ENCODE results near the gene USP15. TPM values are rescaled to one million over a fixed set of nuclear protein-coding genes. Genes with fewer than 3 reads are reported as not detected.

Gene USP15
- total and polyA plus RNA-seq, 2 donors (not counting 3 experiments of a cell fraction or from before 2014, with no cell fraction given), result 20.0 to 61.8 TPM

- Histone ChIP-seq H3K9me1 (replicated peaks; ENCODE audit: control insufficient read depth, extremely low read depth, insufficient read depth, low read length) (no peaks in the 10 kb centered on the region), H3K36me3 (ENCODE audit: control insufficient read depth in 2 of 2, extremely low read depth in 1 of 2, insufficient read depth in 2 of 2, low read length in 2 of 2) (no peaks in the 10 kb centered on the region), H3K27ac (ENCODE audit: insufficient read depth, low read depth, low read length) (no peak overlapping the region), H3K27me3 (ENCODE audit: control insufficient read depth in 2 of 2, insufficient read depth in 2 of 2, low read length in 2 of 2) (peaks cover 4 to 12% of the 10 kb centered on the region in 2 experiments), H3K9me3 (replicated peaks; ENCODE audit: control insufficient read depth, insufficient read depth, low read length) (peaks cover 2% of the 10 kb centered on the region), H3K4me3 (replicated peaks in 1 of 3; ENCODE audit: insufficient read depth in 1 of 3, low read depth in 1 of 3, low read length in 3 of 3) (no peak overlapping the region), H3K4me1 (ENCODE audit: control insufficient read depth, extremely low read depth, insufficient read depth, low read length) (peaks cover 9% of the 10 kb centered on the region), H3K9ac (replicated peaks; ENCODE audit: extremely low read depth, insufficient read depth, low read length) (no peak overlapping the region), H3K4me2 (ENCODE audit: insufficient read depth, low read length) (no peak overlapping the region), H4K20me1 (replicated peaks; ENCODE audit: control insufficient read depth, extremely low read depth, insufficient read depth, low read length) (no peaks in the 10 kb centered on the region), H2AFZ (ENCODE audit: low read depth, low read length) (peak overlapping the region; percentile 4), H3K79me2 (ENCODE audit: control insufficient read depth, insufficient read depth, low read length) (no peaks in the 10 kb centered on the region)
- POLR2A ChIA-PET, result no interaction called here
- dilution Hi-C loops (cut with MboI; ENCODE audit: extremely low pct_ligation_motif_present, low sequenced_read_pairs) (no loop called here), intact Hi-C loops (cut with micrococcal nuclease) (loop anchor here (1.0 to 10.0 kb wide), 8 partner anchors 28 to 631 kb away; partner anchors contain the start of genes MON2 and PPM1H)
- no TSS peak for BruUV-seq (replicated peaks)
- CTCF ChIA-PET, result interaction anchor here (0.6 to 5.3 kb wide), 28 partner anchors 11 to 631 kb away, joined by 3 to 258 read pairs (median 4); partner anchors contain the start of genes MON2 and USP15
- peak; percentile 46 to 53 for TF ChIP-seq CTCF (IDR thresholded peaks at IDR 0.05; ENCODE audit: extremely low read depth in 1 of 2, insufficient read depth in 1 of 2, low read depth in 1 of 2, low read length in 2 of 2)
- no peak for TF ChIP-seq FOS (IDR thresholded peaks at IDR 0.05; ENCODE audit: borderline replicate concordance, insufficient read depth, low read length)
- peak; percentile 69 for DNase-seq (ENCODE audit: low read depth, low spot score)
- peak; percentile 62 for FAIRE-seq
Measured at GRCh38 chr12:62438098-62438692, 178.0 kb downstream of the USP15 start.

- H3K27me3 ChIP-seq (ENCODE audit: control insufficient read depth in 2 of 2, insufficient read depth in 2 of 2, low read length in 2 of 2), result peaks cover 2 to 16% of the 10 kb centered on the region in 2 experiments
- H2AFZ ChIP-seq (ENCODE audit: low read depth, low read length), result no peak overlapping the region
- dilution Hi-C loops (cut with MboI; ENCODE audit: extremely low pct_ligation_motif_present, low sequenced_read_pairs), result no loop called here
- no peak overlapping the region for H3K4me2 ChIP-seq (ENCODE audit: insufficient read depth, low read length)
- CTCF ChIA-PET, result interaction anchor here (1.5 kb wide), 1 partner anchor 11 kb away, joined by 4 read pairs; no protein-coding TSS in a partner anchor
- FAIRE-seq (no peak), DNase-seq (ENCODE audit: low read depth, low spot score) (no peak)
- no peaks in the 10 kb centered on the region for H3K36me3 ChIP-seq (ENCODE audit: control insufficient read depth in 2 of 2, extremely low read depth in 1 of 2, insufficient read depth in 2 of 2, low read length in 2 of 2)
- H3K9me3 ChIP-seq (replicated peaks; ENCODE audit: control insufficient read depth, insufficient read depth, low read length), result no peaks in the 10 kb centered on the region
- H4K20me1 ChIP-seq (replicated peaks; ENCODE audit: control insufficient read depth, extremely low read depth, insufficient read depth, low read length), result no peaks in the 10 kb centered on the region
- no peaks in the 10 kb centered on the region for H3K4me1 ChIP-seq (ENCODE audit: control insufficient read depth, extremely low read depth, insufficient read depth, low read length)
- H3K27ac ChIP-seq (ENCODE audit: insufficient read depth, low read depth, low read length), result no peak overlapping the region
- H3K9me1 ChIP-seq (replicated peaks; ENCODE audit: control insufficient read depth, extremely low read depth, insufficient read depth, low read length), result no peaks in the 10 kb centered on the region
- H3K9ac ChIP-seq (replicated peaks; ENCODE audit: extremely low read depth, insufficient read depth, low read length), result no peak overlapping the region
- intact Hi-C loops (cut with micrococcal nuclease), result no loop called here
- H3K79me2 ChIP-seq (ENCODE audit: control insufficient read depth, insufficient read depth, low read length), result no peaks in the 10 kb centered on the region
- POLR2A ChIA-PET, result no interaction called here
- BruUV-seq (replicated peaks), result no TSS peak
- H3K4me3 ChIP-seq (replicated peaks in 1 of 3; ENCODE audit: insufficient read depth in 1 of 3, low read depth in 1 of 3, low read length in 3 of 3), result no peak overlapping the region
- TF ChIP-seq FOS (IDR thresholded peaks at IDR 0.05; ENCODE audit: borderline replicate concordance, insufficient read depth, low read length) (no peak), MAX (IDR thresholded peaks at IDR 0.05; ENCODE audit: insufficient read depth, insufficient read length) (no peak), MYC (IDR thresholded peaks at IDR 0.05; ENCODE audit: low read depth, low read length) (no peak), POLR2A (IDR thresholded peaks at IDR 0.05; ENCODE audit: low read depth, low read length) (no peak), POLR2AphosphoS5 (IDR thresholded peaks at IDR 0.05; ENCODE audit: insufficient read depth, low read depth, low read length) (no peak), JUN (IDR thresholded peaks at IDR 0.05; ENCODE audit: borderline replicate concordance, insufficient read depth, insufficient read length, low read depth) (no peak), EZH2 (IDR thresholded peaks at IDR 0.05; ENCODE audit: borderline replicate concordance, low read depth, low read length, severe bottlenecking) (no peak)
Measured at GRCh38 chr12:62446754-62447452, 186.7 kb downstream of the USP15 start.

Measured in endothelial cell of umbilical vein (primary cell).